Activated CD8-positive, alpha-beta T cell treated with anti-CD3 and anti-CD28 coated beads for 36 hours (primary cell): ENCODE results near the gene ZRSR2. TPM values are rescaled to one million over a fixed set of nuclear protein-coding genes. Genes with fewer than 3 reads are reported as not detected.
"Not testable (repeated sequence)": the region's sequence is repeated elsewhere in the genome, so short reads cannot be mapped to it uniquely, and the experiment has no call there.

Source experiments
- ATAC-seq: fragments of 200-7000 bp; cut with Tn5 transposase; one replicate; pipeline ENCODE4 v1.10.0; 2021; ENCODE audit warnings: mild to moderate bottlenecking, moderate library complexity
- CTCF ChIA-PET: fragments of 350-600 bp; sonication (Branson Sonifier 250); formaldehyde crosslinking; loops from one replicate; lab custom pipeline; 2021; ENCODE audit warnings: antibody characterized with exemption; lab: Charles Lee
- POLR2A ChIA-PET: fragments of 350-600 bp; sonication (Branson Sonifier 250); formaldehyde crosslinking; loops from one replicate; lab custom pipeline; 2021; ENCODE audit warnings: antibody characterized with exemption; lab: Charles Lee
- DNase-seq: peaks from one replicate; pipeline ENCODE4 v3.0.0-alpha.2; 2020
- H3K27ac Mint-ChIP-seq: one replicate; pipeline ENCODE4 v1.8.0; 2021; ENCODE audit warnings: mild to moderate bottlenecking, mixed read lengths
- H3K27me3 Mint-ChIP-seq: one replicate; pipeline ENCODE4 v1.8.0; 2021; ENCODE audit warnings: mixed read lengths
- H3K36me3 Mint-ChIP-seq: one replicate; pipeline ENCODE4 v1.8.0; 2021; ENCODE audit warnings: low read depth, mixed read lengths
- H3K4me1 Mint-ChIP-seq: one replicate; pipeline ENCODE4 v1.8.0; 2021; ENCODE audit warnings: low read depth, mixed read lengths
- H3K4me3 Mint-ChIP-seq: one replicate; pipeline ENCODE4 v1.8.0; 2021; ENCODE audit warnings: mild to moderate bottlenecking, moderate library complexity, mixed read lengths
- H3K9me3 Mint-ChIP-seq: one replicate; pipeline ENCODE4 v1.8.0; 2021; ENCODE audit warnings: mixed read lengths
- intact Hi-C: fragments of 100-400 bp; cut with micrococcal nuclease; formaldehyde crosslinking; loops from one replicate; pipeline ENCODE4 v1.10.0; 2022
- total RNA-seq, 2 experiments: library from RNA; stranded (reverse); gene quantifications; one replicate each; pipeline ENCODE4 v1.2.3, GENCODE V29; 2021
- TF ChIP-seq, protein P1 (sequence below): fragments of 200-600 bp; IDR thresholded peaks from one replicate; pipeline ENCODE4 v1.8.0; 2022; ENCODE audit warnings: antibody characterized with exemption, mild to moderate bottlenecking

Gene ZRSR2
- total RNA-seq, 2 experiments from 2014 or later: 11.6 to 14.7 TPM

DNA sequence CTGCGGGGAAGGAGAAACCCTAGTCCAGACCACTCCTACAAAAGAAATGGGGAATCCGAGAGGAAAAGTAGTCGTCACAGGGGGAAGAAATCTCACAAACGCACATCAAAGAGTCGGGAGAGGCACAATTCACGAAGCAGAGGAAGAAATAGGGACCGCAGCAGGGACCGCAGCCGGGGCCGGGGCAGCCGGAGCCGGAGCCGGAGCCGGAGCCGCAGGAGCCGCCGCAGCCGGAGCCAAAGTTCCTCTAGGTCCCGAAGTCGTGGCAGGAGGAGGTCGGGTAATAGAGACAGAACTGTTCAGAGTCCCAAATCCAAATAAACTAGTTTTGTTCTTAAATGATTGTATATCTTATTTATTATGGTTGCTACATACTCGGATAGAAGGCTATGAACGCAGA is 32.6 kb downstream of the ZRSR2 start:
- CTCF ChIA-PET: no interaction called here
- Mint-ChIP-seq H3K27ac (no peak overlapping the region), H3K27me3 (no peaks in the 10 kb centered on the region), H3K4me1 (peaks cover 18% of the 10 kb centered on the region), H3K4me3 (no peak overlapping the region), H3K9me3 (no peaks in the 10 kb centered on the region), H3K36me3 (peaks cover 32% of the 10 kb centered on the region)
- DNase-seq (no peak), ATAC-seq (no peak)
- TF ChIP-seq, protein P1, sequence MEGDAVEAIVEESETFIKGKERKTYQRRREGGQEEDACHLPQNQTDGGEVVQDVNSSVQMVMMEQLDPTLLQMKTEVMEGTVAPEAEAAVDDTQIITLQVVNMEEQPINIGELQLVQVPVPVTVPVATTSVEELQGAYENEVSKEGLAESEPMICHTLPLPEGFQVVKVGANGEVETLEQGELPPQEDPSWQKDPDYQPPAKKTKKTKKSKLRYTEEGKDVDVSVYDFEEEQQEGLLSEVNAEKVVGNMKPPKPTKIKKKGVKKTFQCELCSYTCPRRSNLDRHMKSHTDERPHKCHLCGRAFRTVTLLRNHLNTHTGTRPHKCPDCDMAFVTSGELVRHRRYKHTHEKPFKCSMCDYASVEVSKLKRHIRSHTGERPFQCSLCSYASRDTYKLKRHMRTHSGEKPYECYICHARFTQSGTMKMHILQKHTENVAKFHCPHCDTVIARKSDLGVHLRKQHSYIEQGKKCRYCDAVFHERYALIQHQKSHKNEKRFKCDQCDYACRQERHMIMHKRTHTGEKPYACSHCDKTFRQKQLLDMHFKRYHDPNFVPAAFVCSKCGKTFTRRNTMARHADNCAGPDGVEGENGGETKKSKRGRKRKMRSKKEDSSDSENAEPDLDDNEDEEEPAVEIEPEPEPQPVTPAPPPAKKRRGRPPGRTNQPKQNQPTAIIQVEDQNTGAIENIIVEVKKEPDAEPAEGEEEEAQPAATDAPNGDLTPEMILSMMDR: no peak
- intact Hi-C loops: no loop called here
- POLR2A ChIA-PET: no interaction called here

DNA sequence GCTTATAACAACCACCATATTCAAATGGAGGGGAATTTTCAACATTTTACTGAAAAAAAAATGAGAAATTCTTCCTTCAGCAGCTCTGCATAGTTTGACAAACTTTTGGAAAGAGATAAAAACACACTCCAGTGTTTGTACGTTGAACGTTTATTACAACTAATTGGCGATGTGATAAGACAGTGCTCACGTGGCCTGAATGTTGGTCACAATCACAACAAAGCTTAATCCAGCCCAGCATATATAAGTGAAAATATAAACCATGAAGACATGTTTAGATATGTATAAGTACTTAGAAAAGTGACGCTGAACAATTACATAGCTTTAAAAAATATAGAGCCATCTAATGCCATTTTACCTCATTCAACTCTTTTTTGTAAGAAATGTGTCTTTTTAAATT is 35.7 kb downstream of the ZRSR2 start:
- intact Hi-C loops: no loop called here
- TF ChIP-seq, protein P1: no peak
- H3K27ac Mint-ChIP-seq: no peak overlapping the region
- DNase-seq (no peak), ATAC-seq (no peak)
- POLR2A ChIA-PET: interaction anchor here (0.6 kb wide), 1 partner anchor 10 kb away, joined by 3 read pairs; no protein-coding TSS in a partner anchor
- no peaks in the 10 kb centered on the region for H3K27me3 Mint-ChIP-seq
- no peaks in the 10 kb centered on the region for H3K9me3 Mint-ChIP-seq
- H3K4me1 Mint-ChIP-seq: peaks cover 5% of the 10 kb centered on the region
- CTCF ChIA-PET: no interaction called here
- H3K4me3 Mint-ChIP-seq: no peak overlapping the region
- peaks cover 20% of the 10 kb centered on the region for H3K36me3 Mint-ChIP-seq

DNA sequence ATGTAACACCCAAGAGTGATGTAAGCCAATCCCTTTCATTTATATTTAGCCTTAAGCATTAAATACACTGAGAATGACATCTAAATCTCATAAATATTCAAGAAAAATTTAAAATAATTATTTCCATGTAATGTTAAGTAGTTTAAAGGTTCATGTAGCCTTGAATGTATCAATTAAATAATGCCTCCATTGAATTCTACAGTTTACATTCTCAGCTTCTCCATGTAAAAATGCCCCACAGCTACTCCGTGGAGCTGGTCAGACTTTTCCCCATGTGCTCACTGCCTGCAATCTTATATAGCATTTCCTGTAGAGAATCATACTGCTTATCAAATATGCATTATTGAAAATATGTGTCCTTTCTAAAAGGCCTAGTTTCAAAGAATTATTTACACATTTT is 38.9 kb downstream of the ZRSR2 start:
- intact Hi-C loops: no loop called here
- ChIA-PET POLR2A (no interaction called here), CTCF (no interaction called here)
- no peak overlapping the region for H3K4me3 Mint-ChIP-seq
- H3K4me1 Mint-ChIP-seq: peaks cover 6% of the 10 kb centered on the region
- peaks cover 10% of the 10 kb centered on the region for H3K36me3 Mint-ChIP-seq
- ATAC-seq (no peak), DNase-seq (no peak)
- H3K27me3 Mint-ChIP-seq: no peaks in the 10 kb centered on the region
- TF ChIP-seq, protein P1: no peak
- H3K9me3 Mint-ChIP-seq: no peaks in the 10 kb centered on the region
- no peak overlapping the region for H3K27ac Mint-ChIP-seq

DNA sequence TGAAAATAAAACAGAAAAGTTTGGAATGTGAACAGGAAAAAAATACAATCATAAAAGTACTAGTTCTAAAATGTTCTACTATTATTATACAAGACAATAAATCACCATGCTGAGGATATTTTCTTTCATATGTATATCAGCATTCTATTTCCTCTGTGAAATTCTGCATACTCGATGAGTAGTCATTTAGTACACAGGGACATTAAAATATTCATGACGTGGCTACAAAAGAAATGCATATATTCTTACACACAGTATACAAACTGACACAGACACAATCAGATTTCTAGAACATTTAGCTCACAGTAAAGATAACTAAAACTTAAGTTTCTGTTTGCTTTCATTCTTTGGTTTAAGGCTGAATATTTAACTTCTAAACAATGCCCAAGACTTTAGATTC is 41.1 kb downstream of the ZRSR2 start:
- intact Hi-C loops, H3K9me3 Mint-ChIP-seq, CTCF ChIA-PET, ATAC-seq, H3K4me3 Mint-ChIP-seq, H3K27ac Mint-ChIP-seq, H3K36me3 Mint-ChIP-seq, H3K4me1 Mint-ChIP-seq, H3K27me3 Mint-ChIP-seq, DNase-seq, POLR2A ChIA-PET: not testable (repeated sequence)

DNA sequence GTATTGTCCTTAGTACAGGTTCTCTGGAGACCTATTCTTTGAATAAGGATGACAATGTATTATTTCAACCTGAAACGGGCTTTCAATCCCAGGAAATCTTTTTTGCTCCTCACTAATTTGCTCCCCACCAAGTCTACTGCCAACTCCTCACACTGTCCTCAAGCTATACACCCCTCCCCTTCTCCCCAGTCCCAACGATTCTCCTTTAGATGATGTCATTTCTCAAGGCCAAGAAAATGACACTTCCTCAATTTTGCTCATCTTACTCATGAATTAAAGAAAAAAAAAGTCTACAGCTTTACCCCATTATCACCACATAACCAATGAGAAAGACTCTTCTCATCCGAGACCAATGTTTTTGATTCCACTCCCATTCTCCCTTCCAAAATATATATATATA is 43.8 kb downstream of the ZRSR2 start:
- intact Hi-C loops: no loop called here
- no peaks in the 10 kb centered on the region for H3K27me3 Mint-ChIP-seq
- DNase-seq: no peak
- no peak overlapping the region for H3K4me3 Mint-ChIP-seq
- H3K9me3 Mint-ChIP-seq: no peaks in the 10 kb centered on the region
- TF ChIP-seq, protein P1: no peak
- ATAC-seq: no peak
- peaks cover 3% of the 10 kb centered on the region for H3K36me3 Mint-ChIP-seq
- H3K4me1 Mint-ChIP-seq: peaks cover 4% of the 10 kb centered on the region
- CTCF ChIA-PET: no interaction called here
- H3K27ac Mint-ChIP-seq: no peak overlapping the region
- POLR2A ChIA-PET: no interaction called here
